Psoas muscle (tissue), 8 donors: ENCODE data around the gene ADORA1. TPM values are rescaled to one million over a fixed set of nuclear protein-coding genes. Genes with fewer than 3 reads are reported as not detected.

Experiments
- ATAC-seq, 4 donors: fragments of 200-7000 bp; cut with Tn5 transposase; one replicate each; pipeline ENCODE4 v1.9.1; 2020; ENCODE audit warnings: moderate library complexity in 3 of 4, mild to moderate bottlenecking in 2 of 4
- DNase-seq, 2 donors: peaks; one replicate each; pipeline ENCODE4 v3.0.0-alpha.2; 2020
- H3K27ac ChIP-seq: fragments of 200-600 bp; one replicate; pipeline ENCODE4 v1.8.0; 2022
- H3K27me3 ChIP-seq, 3 donors: fragments of 200-600 bp in 1 of 3; one replicate each; pipeline versions ENCODE4 v1.6.1 to v1.8.0; 2013 to 2022; ENCODE audit warnings: low read length in 2 of 3, mild to moderate bottlenecking in 2 of 3, moderate library complexity in 1 of 3; ENCODE audit not compliant: insufficient read depth in 3 of 3
- H3K36me3 ChIP-seq, 2 donors: fragments of 200-600 bp in 1 of 2; one replicate each; pipeline versions ENCODE4 v1.6.1 to v1.8.0; 2013 to 2022; ENCODE audit warnings: low read depth in 1 of 2, mild to moderate bottlenecking in 1 of 2, moderate library complexity in 1 of 2; ENCODE audit not compliant: insufficient read depth in 1 of 2
- H3K4me1 ChIP-seq: fragments of 200-600 bp; one replicate; pipeline ENCODE4 v1.8.0; 2022
- H3K4me3 ChIP-seq: fragments of 200-600 bp; one replicate; pipeline ENCODE4 v1.8.0; 2022; ENCODE audit warnings: mild to moderate bottlenecking
- H3K9me3 ChIP-seq: fragments of 200-600 bp; one replicate; pipeline ENCODE4 v1.8.0; 2022
- WGBS, 3 donors: extraction: QIAGEN DNeasy Blood & Tissue Kit; methylation state at CpG; one replicate each; pipeline versions ENCODE4 v1.1.6 to v1.1.7; 2013; 5-methylcytosine and 5-hydroxymethylcytosine counted together
- intact Hi-C, 2 donors: fragments of 100-400 bp; cut with DNase I; formaldehyde crosslinking; loops; one replicate each; pipeline versions ENCODE4 v1.11.0 to v1.14.2; 2022
- polyA plus RNA-seq, 3 donors: library from polyadenylated mRNA; stranded (reverse); fragments of 200-250 nt; gene quantifications; one replicate each; pipeline ENCODE4 v1.2.3, GENCODE V29; 2013
- total RNA-seq, 4 donors: library from RNA; stranded (reverse); fragmentation: NEBNext Ultra II Directional in 2 of 4; extraction: Animal tissue kit (Norgen Biotek cat#: 25700) in 2 of 4; gene quantifications; one replicate each; pipeline versions ENCODE4 v1.2.1 to v1.2.4, GENCODE V29; 2021 to 2023
- TF ChIP-seq, protein P1 (sequence below): fragments of 200-600 bp; IDR thresholded peaks from one replicate; pipeline ENCODE4 v1.8.0; 2022; ENCODE audit warnings: antibody characterized with exemption
- donor health status: healthy with polysubstance abuse.
- donor health status: DM: no; HTN: no; CAD: no; lungs with moderate emphysema.
- donor health status: Bipolar disorder and iron deficiency.
- donor health status: healthy.
- donor health status: DM: yes; HTN: yes; CAD: no.
- donor health status: DM: no; HTN: no; CAD: no.
- donor health status: DM: no; HTN: no; CAD: no.
- donor health status: DM: yes; HTN: yes; CAD: no.

Gene ADORA1
- total and polyA plus RNA-seq, 7 donors = 1.1 to 10.4 (median 1.8) TPM

DNA sequence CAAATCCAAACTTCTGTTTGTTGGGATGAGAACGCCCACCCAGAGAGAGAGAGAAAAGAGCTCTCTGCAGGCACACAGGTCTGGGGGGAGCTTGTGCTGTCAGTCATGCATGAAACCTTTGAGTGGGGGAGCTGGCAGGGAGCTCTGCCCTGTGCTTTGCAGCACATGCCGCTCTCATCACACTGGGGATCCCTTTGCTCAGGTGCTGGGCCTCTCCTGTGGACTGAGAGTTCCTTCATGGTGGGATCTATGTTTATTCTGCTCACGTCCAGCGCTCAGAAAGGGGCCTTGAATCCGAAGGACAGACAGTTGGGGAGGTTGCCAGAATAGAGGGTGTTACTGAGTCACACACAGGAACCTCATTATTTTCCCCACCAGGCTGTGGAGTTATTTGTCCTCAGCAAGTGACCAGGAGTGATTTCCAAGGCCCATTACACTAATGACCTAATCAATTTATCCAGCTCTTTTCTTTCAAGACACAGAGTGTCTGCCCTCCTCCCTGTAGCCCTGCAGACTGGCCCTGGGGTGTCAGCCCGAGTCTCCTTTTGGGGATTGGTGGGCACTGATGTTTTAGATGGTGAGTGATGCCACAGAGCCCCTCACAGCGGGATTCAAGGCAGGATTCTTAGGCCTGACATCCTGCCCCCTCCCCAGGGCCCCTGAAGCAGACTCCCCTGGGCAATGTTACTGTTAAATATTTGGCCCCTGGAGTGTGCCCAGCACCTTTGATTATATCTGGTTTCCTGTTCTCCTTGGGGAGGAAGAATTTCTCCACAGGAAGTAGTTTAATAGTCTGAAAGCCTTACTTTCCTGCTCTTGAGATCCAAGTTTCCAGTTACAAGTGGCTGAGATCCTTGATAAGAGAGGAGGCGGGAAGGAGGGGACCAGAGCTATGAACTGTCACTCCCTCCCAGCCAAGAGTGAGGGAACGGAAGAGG, 25.8 kb downstream of the ADORA1 start:
- no peaks in the 10 kb centered on the region for H3K4me1 ChIP-seq
- WGBS, 3 donors = 77 to 85% (median 77%) methylated on average over 9 of the region's 9 CpGs
- DNase-seq (no peak), ATAC-seq (no peak)
- H3K36me3 ChIP-seq = no peaks in the 10 kb centered on the region
- TF ChIP-seq, protein P1, sequence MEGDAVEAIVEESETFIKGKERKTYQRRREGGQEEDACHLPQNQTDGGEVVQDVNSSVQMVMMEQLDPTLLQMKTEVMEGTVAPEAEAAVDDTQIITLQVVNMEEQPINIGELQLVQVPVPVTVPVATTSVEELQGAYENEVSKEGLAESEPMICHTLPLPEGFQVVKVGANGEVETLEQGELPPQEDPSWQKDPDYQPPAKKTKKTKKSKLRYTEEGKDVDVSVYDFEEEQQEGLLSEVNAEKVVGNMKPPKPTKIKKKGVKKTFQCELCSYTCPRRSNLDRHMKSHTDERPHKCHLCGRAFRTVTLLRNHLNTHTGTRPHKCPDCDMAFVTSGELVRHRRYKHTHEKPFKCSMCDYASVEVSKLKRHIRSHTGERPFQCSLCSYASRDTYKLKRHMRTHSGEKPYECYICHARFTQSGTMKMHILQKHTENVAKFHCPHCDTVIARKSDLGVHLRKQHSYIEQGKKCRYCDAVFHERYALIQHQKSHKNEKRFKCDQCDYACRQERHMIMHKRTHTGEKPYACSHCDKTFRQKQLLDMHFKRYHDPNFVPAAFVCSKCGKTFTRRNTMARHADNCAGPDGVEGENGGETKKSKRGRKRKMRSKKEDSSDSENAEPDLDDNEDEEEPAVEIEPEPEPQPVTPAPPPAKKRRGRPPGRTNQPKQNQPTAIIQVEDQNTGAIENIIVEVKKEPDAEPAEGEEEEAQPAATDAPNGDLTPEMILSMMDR = no peak
- no peaks in the 10 kb centered on the region for H3K9me3 ChIP-seq
- H3K27ac ChIP-seq = no peak overlapping the region
- intact Hi-C loops = loop anchor here in 1 of 2 donors (10.0 kb wide), 1 partner anchor 919 kb away; no protein-coding TSS in a partner anchor
- H3K27me3 ChIP-seq = peaks cover 0 to 4% (median 0%) of the 10 kb centered on the region in 3 donors
- H3K4me3 ChIP-seq = no peak overlapping the region

DNA sequence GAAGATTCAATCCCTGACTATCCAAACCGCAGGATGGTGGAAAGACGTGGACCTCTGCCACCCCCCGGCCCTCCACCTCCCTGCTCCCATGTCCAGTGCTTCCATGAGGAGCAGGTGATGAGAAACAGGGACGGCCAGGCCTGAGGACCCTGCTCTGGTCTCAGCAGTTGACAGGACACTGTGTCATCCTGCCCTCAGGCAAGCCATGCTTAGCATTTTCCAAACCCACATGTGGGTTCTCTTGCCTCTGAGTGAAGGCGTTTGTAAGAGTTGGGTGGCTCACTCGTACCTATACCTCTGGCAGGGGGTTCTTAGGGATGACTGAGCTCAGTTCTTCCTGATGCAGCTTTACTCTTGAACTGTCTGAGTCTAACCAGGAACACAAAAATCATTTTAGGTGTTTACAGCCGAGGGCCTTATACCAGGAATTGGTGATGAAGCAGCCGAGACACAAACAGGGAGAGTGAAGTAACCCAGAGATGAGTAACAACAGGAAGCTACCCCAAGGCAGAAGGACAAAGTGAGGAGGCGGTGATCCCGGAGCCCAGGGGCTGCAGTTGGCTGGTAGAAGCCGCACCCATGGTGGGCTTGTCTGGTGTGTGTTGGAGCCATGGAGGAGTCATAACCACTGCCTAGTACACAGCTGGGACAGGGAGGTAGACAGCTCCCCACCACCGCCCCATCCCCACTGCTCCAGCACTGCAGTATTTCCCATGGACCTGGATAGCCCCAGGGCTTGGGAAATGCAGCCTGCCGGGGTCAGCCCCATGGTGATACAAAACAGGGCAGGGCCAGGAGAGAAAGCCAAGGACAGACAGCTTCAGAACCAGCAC, 26.7 kb downstream of the ADORA1 start:
- H3K4me3 ChIP-seq = no peak overlapping the region
- no peaks in the 10 kb centered on the region for H3K4me1 ChIP-seq
- H3K36me3 ChIP-seq = no peaks in the 10 kb centered on the region
- WGBS, 3 donors = 74 to 84% (median 79%) methylated on average over 13 of the region's 13 CpGs
- H3K27me3 ChIP-seq = peaks cover 0 to 4% (median 0%) of the 10 kb centered on the region in 3 donors
- H3K27ac ChIP-seq = no peak overlapping the region
- intact Hi-C loops = loop anchor here in 1 of 2 donors (10.0 kb wide), 1 partner anchor 919 kb away; no protein-coding TSS in a partner anchor
- DNase-seq = no peak
- ATAC-seq = no peak
- TF ChIP-seq, protein P1 = no peak
- no peaks in the 10 kb centered on the region for H3K9me3 ChIP-seq

DNA sequence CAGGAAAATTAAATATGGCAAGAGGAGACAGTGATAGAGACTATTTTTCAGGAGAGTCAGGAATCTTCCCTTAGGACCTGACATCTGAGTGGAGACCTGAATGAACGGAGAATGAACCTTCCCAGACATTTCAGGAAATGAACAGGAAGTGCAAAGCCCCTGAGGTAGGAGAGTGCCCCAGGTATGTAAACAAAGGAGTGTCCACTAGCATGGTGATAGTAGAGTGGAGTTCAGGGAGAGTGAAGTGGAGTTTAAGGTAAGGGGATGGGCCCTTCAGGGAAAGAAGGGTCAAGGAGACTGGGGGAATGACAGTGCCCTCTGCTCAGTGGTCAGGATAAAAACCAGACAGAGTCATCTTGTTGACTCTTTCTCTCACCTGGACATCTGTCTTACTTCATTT, 28.8 kb downstream of the ADORA1 start:
- Histone ChIP-seq H3K27me3 (peaks cover 0 to 4% (median 0%) of the 10 kb centered on the region in 3 donors), H3K9me3 (no peaks in the 10 kb centered on the region), H3K4me1 (no peaks in the 10 kb centered on the region), H3K36me3 (no peaks in the 10 kb centered on the region), H3K4me3 (no peak overlapping the region), H3K27ac (no peak overlapping the region)
- TF ChIP-seq, protein P1 = no peak
- WGBS, 3 donors = 80 to 91% (median 86%) methylated on average over 1 of the region's 1 CpG
- intact Hi-C loops = loop anchor here in 1 of 2 donors (10.0 kb wide), 1 partner anchor 921 kb away; no protein-coding TSS in a partner anchor
- DNase-seq (no peak), ATAC-seq (no peak)

DNA sequence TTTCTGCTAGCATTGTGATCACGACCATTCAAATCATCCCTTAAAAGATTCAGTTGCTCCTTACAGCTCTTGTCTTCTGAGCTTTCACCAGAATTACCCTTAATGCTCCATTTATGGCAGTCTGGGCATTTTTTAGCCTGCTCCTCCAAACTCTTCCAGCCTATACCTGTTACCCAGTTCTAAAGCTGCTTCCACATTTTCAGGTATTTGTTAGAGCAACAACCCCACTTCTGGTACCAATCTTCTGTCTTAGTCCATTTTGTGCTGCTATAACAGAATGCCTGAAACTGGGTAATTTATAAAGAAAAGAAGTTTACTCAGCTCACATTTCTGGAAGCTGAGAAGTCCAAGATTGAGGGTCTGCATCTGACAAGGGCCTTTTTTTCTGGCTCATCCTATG, 30.9 kb downstream of the ADORA1 start:
- H3K27ac ChIP-seq = no peak overlapping the region

More for the DNA sequence above, 30.9 kb downstream of the ADORA1 start:
- Histone ChIP-seq H3K27me3 (no peaks in the 10 kb centered on the region), H3K9me3 (no peaks in the 10 kb centered on the region), H3K4me3 (no peak overlapping the region), H3K36me3 (no peaks in the 10 kb centered on the region), H3K4me1 (no peaks in the 10 kb centered on the region)
- TF ChIP-seq, protein P1 = no peak
- intact Hi-C loops = loop anchor here in 1 of 2 donors (10.0 kb wide), 1 partner anchor 924 kb away; no protein-coding TSS in a partner anchor
- DNase-seq (no peak), ATAC-seq (no peak)
- 81 to 92% (median 91%) methylated on average over 1 of the region's 1 CpG for WGBS, 3 donors
